HG03097 (cell line): Measurements from ENCODE around the gene KLF4.
"Not testable (repeated sequence)": the region's sequence is repeated elsewhere in the genome, so short reads cannot be mapped to it uniquely, and the experiment has no call there.

ENCODE experiments used
- ATAC-seq: cut with Tn5 transposase; IDR thresholded peaks from one replicate; pipeline ENCODE4 v1.9.1; 2021; ENCODE audit not compliant: unreplicated experiment, low FRiP score

The KLF4 gene

DNA sequence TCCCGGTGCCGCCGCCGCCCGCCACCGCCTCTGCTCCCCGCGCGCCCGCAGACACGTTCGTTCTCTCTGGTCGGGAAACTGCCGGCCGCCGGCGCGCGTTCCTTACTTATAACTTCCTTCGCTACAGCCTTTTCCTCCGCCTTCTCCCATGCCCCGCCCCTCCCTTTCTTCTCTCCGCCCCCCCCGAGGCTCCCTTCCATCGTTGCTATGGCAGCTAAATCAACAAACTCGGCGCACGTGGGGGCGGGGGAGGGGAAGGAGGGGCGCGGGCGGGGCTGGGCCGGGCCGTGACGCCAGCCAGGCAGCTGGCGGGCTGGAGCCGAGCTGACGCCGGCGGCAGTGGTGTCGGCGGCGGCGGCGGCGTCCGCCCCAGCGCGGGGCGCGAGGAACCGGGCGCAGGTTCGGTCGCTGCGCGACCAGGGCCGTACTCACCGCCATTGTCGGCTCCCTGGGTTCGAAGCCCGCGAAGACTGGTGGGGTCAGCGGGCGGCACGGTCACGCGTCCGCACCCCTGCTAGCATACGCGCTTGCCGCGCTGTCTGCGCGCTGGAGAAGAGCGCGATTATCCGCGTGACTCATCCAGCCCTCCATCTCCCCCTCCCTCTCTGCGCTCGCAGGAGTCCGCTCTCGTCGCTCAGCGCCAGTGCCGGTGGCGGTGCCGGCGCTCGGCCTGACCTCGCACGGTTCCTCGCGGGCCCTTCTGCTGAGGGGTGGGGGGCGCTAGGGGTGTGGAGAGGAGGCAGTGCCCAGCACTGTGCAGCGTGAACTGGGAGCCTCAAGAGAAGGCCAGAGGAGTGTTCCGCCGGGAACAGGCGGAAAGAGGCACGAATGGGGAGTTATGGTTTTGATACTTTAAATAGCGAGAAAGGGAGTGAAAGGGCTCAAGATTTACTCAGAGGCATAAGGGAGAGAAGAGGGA lies at the start of gene KLF4:
TSS of gene KLF4 (minus strand) at position 83 of the 919 bp plus-strand sequence. CDS start 597 bp downstream, outside the sequence.
- ATAC-seq = peak; percentile 45

DNA sequence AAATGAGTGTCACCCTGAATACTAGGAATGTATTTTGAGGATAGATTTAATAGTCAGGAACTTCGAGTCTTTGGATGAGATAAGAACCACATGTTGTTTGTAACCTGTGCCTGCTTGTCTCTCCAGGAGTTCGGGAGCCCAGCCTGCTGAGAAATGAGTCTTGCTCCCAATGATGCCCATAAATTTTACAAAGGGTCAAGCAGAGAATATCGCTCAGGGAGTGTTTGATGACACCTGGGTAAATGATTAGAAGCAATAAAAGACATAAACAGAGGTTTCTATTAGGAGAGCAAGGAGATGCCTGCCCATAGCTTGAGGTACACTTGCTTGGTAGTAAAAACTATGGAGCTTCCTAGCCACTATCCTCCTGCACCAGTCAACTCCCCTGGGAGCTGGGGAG lies 46.9 kb upstream of the KLF4 start:
- ATAC-seq = no peak

DNA sequence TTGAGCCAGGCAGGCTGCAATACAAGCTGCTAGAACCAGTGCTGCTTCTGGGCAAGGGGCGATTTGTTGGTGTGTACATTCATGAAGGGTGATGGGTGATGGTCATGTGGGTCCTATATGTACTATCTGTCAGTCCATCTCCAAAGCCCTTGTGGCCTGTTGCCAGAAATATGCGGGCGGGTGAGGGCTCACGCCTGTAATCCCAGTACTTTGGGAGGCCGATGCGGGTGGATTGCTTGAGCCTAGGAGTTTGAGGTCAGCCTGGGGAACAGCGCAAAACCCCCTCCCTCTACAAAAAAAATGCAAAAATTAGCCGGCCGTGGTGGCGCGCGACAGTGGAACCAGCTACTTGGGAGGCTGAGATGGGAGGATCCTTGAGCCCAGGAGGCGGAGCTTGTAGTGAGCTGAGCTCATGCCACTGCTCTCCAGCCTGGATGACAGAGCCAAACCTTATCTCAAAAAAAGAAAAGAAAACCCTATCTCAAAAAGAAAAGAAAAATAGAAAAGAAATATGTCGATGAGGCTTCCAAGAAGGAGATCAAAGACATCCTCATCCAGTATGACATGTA lies 45.0 kb upstream of the KLF4 start:
- no peak for ATAC-seq

DNA sequence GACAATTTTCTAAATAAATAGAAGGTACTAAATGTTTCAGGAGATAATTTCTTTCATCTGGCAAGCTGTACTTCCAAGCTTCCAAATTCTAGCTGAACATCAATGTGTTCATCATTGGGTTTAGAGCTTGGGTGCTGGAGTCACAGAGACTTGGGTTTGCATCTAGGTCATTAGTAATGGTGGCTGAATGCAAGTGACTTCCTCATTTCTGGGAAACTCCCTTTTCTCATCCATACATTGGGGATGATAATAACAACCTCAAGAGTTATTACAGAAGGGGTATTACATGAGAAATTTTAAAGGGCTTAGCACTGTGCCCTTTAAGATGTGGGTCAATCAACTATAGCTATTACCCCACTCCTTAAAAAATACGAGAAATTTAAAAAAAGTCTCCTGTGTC lies 41.1 kb upstream of the KLF4 start:
- ATAC-seq = no peak

DNA sequence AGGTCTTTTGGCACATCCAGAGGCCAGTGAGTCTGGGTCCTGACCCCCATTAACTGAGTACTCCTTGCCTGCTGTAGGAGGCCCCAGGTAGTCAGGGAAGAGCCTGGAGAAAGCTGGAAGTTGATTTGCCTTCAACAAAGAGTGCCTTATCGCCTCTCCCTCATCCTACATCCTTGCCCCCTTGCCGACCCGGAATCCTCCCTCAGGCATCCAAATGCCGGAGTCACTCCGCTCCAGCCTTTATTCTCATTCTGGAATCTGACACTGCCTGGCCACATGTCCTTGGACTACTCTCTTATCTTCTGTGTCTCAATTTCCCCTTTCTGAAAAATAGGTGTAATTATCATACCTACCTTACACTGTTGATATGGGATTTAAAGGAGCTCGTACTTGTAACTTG lies 39.1 kb upstream of the KLF4 start:
- ATAC-seq = no peak

DNA sequence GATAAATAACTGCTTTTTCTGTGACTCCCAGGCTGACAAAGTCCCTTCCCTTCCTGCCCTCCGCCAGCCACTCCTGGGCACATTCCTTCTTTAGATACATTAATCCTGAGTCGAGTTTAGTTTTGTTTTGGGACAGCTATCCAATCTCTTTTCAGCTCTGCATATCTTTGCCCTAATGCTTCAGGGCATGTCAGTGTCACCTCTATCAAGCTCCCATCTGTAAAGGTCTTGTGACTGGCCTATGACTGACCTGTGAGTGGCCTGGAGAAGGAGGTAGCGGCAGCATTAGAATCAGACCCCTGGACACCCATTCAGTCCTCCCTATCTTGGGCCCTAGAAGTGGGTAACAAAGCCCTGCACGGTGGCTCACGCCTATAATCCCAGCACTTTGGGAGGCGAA lies 34.0 kb upstream of the KLF4 start:
- no peak for ATAC-seq

DNA sequence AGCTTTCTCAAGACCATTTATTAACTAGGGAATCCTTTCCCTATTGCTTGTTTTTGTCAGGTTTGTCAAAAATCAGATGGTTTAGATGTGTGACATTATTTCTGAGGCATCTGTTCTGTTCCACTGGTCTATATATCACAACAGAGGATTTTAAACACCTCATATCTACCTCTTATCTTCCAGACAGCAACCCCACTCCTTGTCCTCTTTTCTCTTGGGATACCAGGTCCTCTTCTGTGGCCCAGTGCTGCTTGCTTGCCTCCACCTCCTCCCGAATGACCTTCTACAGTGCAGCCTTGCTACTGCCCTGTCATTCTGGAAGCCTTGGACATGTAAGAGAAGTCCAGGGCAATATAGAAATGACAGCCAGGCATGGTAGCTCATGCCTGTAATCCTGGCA lies 30.6 kb upstream of the KLF4 start:
- no peak for ATAC-seq

DNA sequence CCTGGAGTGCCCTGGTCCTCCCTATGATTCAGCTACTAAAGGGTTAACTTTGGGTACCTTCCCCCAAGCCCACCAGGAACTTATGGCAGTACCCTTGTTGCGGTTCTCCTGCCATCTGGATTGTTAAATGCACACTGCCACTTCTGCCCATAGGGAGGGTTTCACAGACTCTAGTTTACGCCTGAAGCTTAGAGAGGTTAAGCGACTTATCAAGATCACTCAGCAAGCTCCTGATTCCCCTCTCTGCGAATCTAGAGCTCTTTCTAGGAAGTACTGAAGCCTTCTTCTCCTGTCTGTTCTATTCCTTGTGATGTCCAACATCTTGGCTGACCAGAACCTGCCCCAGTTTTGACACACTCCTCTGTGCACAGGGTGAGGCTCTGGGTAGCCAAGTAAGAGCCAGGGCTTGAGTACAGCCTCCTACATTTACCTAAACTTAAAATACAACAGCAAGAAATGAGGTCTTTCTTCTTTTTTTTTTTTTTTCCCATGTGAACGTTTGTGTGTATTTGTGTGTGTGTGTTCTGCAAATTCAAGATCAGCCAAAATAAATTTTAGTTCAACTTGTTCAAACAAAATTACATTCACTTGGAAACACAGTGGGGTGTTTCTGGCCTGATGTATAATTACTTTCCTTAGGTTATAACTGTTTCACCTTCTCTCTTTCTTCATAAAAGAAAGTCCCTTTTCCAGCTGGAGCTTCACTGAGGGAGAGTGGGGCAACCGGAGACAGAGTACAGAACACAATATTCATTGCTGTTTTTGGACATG lies 28.7 kb upstream of the KLF4 start:
- no peak for ATAC-seq

DNA sequence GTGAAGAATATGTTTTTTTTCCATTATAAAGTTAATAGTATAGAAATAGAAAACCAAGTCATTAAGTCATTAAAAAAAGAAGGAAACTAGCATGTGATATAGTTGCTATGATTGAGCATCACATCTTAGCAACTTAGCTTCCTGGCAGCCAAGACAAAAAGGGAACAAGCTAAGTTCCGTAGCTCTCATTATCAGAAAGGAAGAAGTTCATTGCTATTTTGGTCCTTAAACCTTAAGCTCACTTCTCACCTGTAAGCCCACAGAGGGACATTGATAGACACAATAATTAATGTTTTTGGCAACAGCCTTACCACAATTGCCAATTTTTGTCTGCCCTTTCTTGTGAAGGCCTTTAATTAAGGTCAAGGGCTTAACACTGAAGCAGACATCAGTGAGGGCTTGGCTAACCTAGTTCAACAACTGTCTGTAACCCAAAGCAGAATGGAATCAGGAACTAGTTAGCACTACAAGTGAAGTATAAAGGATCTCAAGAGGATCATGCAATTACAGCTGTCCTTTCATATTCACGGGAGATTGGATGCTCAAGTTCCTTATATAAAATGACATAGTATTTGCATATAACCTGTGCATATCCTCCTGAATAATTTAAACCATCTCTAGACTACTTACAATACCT lies 24.0 kb upstream of the KLF4 start:
- ATAC-seq = no peak

DNA sequence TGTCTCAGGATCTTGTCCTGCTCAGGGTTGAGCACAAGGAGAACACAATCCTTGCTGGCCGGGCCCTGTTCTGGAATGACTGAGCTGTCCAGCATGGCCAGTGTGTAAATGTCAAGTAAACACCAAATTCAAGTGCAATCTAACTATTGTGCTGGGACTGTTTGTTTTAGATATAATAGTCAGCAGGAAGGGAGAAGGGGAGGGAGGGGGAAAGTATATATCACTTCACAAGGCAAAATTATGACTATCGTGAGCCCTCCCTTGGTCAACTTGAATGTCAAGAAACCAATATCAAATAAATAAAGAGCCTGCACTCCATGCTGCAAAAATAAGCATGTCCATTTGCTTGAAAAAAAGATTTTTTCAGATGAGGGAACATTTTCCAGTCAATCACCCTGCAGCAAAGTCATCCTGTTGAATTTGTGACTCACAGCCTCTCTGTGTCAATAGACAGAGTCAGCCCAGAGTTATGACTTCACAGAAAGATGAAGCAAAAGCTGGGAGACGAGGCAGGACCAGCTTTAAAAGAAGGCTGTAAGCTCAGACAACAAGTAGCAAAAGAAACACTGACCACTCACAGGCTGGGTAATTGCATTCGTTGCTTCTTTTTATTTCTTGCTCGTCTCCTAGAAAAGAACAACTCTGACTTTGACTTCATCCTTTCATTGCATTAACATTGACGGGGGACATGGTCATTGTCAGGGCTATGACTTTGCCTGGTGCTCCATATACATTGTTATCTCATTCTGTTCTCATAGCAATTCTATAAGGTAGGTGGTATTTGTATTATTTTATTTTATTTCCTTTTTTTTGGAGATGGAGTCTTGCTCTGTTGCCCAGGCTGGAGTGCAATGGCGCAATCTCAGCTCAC lies 15.3 kb upstream of the KLF4 start:
- no peak for ATAC-seq

DNA sequence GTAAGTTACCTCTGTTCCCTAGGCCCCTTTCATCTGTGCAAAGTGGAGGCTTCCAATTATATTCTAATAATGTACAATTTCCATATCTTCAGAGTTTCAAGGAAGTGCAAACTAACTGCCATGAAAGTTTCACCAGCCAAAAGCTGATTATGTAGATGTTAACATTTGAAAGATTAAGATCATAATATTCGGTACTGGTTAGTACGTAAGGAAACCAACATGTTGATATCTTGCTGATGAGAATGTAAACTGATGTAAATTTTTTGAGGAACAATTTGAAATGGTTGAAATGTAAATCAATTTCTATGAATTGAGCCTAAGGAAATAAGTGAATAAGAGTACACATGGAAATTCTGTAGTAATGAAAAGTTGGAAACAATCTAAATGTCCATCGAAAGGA lies 12.9 kb upstream of the KLF4 start:
- no peak for ATAC-seq

DNA sequence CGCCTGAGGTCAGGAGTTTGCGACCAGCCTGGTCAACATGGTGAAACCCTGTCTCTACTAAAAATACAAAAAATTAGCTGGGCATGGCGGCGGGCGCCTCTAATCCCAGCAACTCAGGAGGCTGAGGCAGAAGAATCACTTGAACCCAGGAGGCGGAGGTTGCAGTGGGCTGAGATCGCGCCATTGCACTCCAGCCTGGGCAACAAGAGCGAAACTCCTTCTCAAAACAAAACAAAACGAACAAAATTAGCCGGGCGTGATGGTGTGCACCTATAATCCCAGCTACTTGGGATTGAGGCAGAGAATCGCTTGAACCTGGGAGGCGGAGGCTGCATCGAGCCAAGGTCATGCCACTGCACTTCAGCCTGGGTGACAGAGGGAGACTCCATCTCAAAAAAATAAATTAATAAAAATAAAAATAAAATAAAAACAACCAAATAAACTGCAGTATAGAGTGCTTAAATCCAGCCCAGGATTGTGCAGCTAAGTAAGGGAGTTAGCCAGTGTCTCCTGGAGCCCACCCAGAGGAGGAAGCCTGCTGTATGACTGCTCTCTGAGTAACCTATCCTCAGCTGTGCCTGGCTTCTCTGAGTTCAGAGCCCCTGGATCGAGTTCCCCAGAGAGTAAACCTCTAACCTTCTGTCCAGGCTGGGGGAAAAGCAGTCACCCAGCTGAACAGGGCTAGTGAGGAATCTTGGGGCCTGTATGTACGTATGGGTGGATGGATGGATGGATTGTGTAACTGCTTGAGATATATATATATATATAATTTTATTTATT lies 11.0 kb upstream of the KLF4 start:
- not testable (repeated sequence) for ATAC-seq

DNA sequence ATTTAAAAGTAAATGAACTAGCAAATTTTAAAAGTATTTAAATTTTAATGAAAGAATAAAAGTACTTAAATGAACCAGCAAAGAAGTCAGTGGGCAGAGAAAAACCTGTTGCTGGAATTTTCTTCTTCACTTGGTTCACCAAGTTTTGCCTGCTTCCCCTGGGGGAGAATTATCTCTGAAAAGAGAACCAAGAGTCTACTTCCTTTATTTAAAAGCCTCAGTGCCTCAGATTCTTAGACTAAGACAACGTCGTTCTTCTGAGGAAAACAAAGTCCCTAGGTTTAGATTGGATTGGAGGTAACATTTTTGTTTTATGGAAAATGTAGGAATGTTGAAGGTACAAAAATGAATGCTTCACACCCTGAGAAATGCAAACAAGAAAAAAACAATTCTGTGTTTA lies 7.4 kb upstream of the KLF4 start:
- ATAC-seq = no peak

DNA sequence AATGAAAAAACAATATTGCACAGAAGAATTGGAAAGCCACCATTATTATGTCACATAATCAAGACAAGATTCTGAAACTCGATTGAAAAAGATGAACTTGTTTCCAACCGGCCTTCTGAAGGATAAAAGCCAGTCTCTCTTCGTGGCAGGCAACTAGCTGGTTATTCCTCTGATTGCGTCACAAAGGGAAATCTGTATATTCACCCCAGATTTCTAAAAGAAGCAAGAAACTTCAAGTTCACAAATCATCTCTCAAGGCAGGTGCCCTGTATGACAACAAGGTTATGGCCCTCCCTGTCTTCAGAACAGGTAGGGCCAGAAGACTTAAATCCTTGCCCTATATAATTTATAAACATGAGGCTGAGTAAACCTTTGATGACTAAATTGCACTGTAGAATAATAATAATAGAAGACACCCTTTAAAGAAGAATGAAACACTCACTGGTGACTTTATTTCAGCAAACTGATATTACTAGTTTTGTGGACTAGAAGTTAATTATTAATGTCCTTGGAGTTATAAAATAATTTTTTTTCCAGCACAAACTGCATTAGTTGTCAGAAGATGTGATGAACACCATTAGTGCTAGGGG lies 2.9 kb upstream of the KLF4 start:
- no peak for ATAC-seq

DNA sequence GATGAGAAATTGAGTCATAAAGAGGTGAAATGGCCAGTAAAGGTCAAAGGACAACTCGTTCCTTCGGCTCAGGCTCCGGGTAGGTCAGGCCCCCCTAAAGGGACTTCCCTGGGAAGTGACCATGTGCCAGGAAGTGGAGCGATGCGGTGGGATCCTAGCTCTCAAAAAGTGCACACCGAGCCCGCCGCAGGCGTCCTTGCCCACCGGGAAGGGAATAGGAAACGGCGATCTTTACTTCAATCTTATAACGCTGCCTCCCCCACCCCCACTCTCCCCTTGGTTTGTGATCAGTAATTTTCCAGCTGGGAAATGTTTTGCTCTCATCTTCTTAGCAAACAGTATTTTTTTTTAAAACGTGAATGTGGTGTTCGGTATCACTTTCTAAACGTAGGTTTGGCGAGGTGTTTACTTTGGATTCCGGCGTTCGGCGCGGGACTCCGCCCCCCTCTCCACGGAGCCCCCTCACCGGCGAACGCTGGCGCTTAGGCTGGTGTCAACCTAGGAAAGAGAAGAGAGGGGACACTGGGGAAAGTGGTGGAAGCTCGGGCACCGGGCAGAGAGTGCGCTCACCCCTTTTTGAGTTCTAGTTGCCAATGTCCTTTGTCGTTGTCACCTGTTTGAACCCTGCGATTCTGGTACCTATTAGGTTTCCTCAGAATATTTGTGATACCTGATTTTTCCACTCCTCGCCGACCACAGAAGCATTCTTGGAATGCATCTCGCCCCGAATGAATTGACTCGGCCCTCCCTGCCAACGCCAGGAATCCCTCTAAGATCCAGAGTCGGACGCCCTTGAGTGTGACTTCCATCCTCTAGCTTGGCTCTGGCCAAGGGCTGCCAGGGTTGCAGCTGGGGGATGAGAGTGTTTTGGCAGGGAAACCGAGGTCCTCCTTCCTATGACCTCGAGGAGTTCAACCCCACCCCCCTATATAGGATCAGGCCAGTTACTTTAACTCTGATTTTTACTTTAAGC lies 1.8 kb upstream of the KLF4 start:
- ATAC-seq = no peak

DNA sequence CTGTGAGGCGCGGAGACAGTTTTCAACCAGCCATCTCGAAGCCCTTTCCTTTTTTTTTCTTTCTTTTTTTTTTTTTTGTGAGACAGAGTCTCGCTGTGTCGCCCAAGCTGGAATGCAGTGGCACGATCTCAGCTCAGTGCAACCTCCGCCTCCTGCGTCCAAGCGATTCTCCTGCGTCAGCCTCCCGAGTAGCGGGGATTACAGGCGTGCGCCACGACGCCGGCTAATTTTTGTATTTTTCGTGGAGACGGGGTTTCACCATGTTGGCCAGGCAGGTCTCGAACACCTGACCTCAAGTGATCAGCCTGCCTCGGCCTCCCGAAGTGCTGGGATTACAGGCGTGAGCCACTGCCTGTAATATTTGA lies 1.0 kb upstream of the KLF4 start:
- ATAC-seq = not testable (repeated sequence)

DNA sequence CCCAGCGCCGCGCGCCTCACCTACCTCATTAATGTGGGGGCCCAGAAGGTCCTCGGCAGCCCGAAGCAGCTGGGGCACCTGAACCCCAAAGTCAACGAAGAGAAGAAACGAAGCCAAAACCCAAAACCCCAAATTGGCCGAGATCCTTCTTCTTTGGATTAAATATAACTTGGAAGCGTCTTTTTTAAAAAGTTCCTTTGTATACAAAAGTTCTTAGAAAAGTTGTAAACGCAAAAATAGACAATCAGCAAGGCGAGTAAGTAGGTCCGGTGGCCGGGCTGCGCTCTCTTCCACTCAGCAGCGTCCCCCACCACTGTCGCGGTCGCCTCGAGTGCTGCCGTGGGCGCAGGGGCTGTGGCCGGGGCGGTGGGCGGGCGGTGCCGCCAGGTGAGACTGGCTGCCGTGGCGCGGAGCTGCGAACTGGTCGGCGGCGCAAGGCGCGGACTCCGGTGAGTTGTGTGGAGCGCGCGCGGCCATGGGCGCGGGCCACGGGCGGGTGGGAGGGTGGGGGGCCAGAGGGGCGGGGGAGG lies 360 bp downstream of the KLF4 start:
- peak; percentile 22 for ATAC-seq
